ENCODE results near the gene SPPL2C.

SPPL2C gene

DNA sequence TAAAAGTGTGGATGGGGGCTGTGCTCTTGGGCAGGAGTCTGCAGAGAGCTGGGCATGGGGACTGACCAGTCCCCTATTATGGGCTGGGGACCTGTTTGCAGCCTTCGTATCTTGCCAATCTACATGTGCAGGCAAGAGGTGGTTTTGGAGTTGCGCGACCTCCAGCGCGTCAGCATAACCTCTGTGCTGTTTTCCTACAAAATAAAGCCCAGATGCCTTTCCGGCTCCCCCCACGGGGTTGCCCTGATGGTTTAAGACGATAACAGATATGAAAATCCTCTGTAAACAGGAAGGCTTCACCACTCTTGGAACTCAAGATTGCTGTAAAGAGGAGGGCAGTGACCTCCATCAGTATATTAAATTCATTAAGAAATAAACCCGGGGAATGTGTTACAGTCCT, 16.5 kb upstream of the SPPL2C start:
- DNase-seq (ENCODE audit: low read depth in 2 of 2, low spot score in 1 of 2) = no peak

DNA sequence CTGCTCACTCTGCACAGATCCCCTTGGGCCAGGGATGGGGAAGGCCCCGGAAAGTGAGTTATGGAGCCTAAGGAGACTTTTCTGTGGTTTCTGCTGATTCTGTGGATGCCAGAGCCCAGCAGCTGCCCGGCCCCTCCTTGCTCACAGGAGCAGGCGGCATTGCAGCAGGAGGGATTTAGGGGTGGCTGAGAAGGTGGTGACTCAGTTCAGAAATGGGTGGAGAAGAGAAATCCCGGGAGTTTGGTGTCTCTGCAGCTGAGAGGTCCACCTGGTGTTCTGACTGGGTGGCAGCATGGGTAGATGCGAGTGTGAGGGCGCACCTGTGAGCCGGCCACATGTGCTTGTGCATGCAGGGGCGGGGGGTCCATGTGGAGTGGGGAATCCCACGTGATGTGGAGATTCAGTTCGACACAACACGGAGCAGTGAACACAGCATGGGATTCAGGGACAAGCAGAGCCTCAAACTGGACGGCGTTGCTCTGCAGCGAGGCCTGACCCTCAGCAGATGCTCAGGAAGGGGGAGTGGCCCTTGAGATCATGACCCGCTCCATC, 16.0 kb upstream of the SPPL2C start:
- DNase-seq (ENCODE audit: low read depth in 2 of 2, low spot score in 1 of 2) = no peak

DNA sequence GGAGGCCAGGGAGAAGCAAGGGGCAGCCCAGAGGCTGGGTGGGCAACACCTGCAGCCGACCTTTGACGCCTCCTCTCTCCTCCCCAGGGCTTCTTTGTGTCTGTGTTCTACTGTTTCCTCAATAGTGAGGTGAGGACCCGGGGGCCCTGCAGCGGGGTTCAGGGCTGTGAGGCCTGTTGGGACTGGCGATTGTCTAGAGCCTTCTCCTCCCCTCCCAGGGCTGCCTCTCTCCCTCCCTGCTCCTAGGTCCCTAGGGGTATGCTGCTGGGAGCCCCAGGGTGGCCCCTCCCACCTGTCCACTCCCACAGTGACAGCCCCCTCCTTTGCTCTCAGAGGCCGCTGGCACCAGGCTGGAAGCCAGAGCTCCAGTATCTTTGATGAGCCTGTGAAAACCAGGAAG, 10.8 kb upstream of the SPPL2C start:
- DNase-seq (ENCODE audit: low read depth in 2 of 2, low spot score in 1 of 2) = no peak

DNA sequence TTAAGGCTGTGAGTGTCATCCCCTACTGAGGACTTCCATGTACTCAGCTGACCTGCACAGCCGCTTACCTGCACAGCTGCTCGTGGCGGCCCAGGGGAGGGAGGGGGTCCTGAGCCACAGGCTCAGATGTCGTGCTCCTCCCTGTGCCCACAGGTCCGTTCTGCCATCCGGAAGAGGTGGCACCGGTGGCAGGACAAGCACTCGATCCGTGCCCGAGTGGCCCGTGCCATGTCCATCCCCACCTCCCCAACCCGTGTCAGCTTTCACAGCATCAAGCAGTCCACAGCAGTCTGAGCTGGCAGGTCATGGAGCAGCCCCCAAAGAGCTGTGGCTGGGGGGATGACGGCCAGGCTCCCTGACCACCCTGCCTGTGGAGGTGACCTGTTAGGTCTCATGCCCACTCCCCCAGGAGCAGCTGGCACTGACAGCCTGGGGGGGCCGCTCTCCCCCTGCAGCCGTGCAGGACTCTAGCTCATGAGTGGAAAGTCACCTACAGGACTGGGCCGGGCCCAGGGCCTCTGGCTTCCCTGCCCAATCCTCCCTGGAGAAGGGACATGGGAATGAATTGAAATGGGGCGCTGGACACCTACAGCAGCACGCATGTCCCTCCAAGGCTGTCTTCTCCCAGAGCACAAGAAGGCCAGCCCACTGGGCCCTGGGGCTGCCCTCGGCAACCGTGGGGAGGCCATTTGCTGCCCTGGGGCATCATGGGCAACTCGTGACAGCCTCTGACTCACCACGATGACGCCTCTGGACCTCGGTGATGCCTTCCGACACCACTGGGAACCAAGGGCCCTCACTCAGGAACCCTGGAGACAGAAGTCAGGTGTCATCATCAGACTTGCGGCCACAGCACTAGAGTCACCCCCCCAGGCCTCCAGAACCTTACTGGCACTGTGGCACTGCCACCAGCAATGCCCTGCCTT, 9.9 kb upstream of the SPPL2C start:
- no peak for DNase-seq (ENCODE audit: low read depth in 2 of 2, low spot score in 1 of 2)

DNA sequence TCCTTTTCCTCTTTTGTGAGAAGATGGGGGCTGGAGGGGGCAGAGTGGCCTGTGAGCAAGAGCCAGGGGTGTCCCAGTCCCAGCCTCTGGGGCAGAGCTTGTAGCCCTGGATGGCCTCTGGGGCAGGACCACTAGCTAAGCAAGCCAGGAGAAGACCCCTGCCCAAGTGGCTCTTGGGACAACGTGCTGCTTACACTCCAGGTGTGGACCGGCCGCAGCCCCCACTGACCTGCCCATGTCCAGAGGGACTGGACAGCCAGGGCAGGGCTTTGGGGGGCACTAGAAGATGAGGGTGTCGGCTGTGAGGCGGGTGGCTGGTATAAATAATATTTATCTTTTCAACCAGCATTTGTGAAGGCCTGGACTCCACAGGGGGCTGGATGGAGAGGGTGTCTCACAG, 9.2 kb upstream of the SPPL2C start:
- DNase-seq (ENCODE audit: low read depth in 2 of 2, low spot score in 1 of 2) = no peak

DNA sequence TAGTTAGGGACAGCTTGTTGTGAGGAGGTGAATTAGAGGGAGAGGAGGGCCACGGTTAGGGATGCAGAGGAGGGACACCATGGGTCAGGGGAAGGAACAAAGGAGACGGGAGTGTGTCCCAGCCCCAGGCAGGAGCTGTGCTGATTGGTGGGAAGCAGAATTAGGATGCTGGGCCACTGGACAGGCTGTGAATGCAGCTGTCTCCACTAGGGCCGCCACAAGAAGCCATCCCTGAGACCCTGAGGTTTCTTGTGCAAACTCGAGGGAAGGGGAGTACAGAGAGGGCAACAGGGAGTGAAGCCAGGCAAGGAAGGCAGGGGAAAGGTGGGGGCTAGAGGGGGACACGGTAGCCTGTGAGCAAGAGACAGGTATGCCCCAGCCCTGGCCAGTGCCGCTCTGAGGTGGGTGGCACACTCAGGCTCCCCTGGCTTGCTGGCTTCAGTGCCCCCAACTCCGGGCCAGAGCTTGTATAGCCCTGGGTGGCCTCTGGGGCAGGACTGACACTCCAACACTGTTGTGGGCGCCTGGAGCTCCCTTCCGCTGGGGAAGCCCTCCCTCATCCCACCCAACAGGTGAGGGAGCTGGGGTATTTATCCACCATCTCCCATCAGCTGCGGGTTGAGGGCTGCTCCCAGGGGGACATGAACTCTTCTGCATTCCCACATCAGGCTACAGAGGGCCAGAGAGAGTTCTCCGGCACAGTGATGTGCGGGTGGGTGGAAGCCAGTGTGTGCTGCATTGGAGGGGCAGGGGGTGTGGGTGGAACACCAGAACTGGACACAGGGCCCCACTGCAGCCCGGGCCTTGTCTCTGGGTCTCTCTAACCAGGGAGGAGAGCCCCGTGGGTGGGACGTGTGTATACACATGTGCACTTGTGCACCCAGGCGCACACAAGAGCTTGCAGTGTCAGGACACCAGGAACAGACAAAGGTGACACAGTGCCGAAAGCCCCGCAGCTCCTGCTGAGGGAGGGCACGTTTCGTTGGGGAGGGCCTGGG, 8.3 kb upstream of the SPPL2C start:
- no peak for DNase-seq (ENCODE audit: low read depth in 2 of 2, low spot score in 1 of 2)

DNA sequence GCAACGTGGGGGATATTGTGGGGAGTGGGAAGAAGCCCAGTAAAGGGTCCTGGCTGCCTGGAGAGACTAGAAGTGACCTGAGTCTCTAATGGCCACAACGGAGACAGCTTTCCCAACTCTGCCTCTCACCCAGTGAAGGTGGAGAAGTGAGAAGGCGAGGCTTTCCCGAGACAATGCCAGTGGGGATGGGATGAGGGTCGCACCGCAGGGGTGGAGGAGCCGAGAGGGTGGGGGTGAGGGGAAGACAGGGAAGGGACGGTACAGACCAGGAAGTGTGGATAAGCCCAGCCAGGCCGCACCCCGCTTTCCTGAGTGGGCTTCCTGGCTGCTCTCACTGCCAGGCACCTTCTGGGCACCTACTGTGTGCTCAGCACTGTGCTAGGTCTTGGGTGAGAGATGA, 7.5 kb upstream of the SPPL2C start:
- no peak for DNase-seq (ENCODE audit: low read depth in 2 of 2, low spot score in 1 of 2)

DNA sequence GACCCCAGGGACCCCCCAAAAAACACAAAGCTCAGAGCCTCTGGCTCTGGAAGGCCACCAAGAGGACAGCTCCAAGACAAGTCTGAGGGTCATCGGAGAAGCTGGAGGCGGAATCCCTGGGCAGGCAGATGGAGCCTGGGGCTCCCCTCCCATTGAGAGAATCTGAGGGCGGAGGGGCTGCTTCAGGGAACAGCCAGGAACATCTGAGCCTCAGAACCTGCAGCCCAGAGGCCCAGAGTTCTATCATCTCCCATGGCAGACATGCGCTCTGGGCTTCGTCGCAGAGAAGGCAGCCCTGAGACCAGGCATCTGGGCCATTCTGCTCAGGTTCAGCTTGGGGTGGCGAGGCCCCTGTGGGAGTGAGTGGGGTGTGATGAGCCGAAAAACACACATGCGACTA, 7.1 kb upstream of the SPPL2C start:
- DNase-seq (ENCODE audit: low read depth in 2 of 2, low spot score in 1 of 2) = no peak

DNA sequence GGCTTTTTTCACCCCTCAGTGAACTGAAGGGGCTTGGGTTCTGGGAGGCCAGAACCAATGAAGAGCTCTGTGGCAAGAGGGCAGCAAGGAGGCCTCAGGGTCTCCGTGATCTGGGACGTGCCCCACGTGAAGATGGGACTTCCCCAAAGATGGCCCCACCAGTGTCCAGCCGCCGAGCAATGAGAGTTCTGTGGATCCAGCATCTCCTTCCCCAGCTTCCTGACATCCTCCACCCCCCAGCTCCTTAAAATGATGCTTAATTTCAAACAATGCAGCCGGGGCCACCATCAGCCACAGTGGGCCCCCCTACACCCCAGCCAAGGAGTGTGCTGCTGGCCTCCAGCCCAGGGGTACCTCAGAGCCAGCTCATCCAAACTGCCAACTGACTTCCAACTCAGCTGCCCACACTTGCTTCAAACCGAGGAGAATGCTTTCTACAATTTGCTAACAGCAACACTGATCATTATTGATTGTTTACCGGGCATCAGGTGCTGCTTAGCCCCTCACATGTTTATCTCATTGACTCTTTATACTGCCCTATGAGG, 5.9 kb upstream of the SPPL2C start:
- DNase-seq (ENCODE audit: low read depth in 2 of 2, low spot score in 1 of 2) = no peak

DNA sequence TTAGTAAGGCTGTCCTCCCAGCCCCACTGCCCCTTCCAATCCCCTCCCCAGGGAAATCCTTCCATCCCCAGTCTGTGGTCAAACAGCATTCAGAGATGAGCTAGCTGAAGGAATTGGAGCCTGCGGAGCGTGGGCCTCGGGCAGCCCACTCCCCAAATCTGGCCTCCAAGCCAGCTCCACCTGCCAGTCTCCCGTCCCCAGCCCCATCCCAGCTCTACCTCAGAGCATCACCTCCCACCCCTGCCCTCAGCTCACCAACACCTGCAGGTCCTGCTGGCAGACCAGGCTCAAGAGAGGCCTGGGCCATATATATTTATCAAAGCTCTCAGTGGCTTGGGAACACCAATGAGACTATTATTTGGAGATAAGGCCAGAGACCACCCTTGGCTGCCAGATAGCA, 5.2 kb upstream of the SPPL2C start:
- no peak for DNase-seq (ENCODE audit: low read depth in 2 of 2, low spot score in 1 of 2)

DNA sequence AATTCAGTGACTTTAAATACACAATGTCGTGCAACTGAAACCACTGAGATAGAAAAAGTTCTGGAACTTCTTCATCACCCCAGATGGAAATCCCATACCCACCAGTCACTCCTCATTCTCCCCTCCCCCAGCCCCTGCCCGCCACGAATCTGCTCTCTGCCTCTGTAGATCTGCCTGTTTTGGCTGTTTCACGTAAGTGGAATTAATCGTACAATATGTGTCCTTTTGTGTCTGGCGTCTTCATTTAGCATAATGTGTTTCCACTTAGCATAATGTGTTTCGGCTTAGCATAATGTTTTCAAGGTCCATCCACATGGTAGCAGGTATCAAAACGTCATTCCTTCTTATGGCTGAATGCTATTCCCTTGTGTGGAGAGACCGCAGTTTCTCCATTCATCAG, 3.5 kb upstream of the SPPL2C start:
- no peak for DNase-seq (ENCODE audit: low read depth in 2 of 2, low spot score in 1 of 2)

DNA sequence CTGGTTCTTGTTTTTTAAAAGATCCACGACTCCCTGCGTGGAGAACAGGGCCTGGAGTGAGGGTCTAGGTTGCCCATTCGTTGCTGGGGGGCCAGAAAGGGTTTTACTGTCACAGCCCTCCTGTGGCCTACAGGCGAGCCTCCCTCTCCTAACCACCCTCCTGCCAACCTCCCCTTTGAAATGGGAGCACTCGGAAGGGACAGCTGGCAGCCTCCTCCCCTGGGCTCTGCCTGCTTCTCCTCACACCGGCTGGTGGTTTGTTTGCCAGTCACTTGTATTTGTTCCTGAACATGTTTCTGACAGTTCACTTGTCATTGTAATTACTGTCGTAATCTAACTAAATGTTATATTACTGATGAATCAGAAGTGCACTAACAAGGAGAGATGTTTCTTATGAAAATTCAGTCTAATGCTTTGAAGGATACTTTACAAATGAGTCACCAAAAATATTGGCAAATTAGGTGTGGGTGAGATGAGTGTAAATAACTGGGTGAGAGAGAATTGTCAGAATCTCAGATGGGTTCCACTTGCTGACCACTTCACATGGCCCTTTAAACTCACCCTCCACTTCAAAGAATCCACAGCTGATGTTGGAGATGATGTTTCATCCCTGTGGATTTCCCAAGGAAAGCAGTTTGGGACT, 2.7 kb upstream of the SPPL2C start:
- DNase-seq (ENCODE audit: low read depth in 2 of 2, low spot score in 1 of 2) = no peak

DNA sequence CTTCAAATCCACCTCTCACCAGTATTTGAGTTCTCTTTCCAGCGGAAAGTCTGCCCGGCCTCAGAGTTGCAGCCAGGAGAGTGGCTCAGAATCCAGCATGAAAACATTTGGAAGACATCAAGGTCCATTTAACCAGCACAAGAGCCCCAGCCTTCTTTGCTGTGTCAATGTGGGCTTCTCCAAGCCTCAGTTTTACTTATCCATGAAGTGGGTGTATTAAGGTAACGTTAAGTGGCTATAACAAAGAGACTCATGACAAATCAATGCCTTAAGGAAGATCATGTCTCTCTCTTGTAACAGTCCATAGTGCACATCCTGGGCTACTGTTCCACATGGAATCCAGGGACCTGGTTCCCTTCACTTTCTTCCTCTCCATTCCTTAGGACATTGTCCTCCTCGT, 959 bp upstream of the SPPL2C start:
- DNase-seq (ENCODE audit: low read depth in 2 of 2, low spot score in 1 of 2) = no peak

DNA sequence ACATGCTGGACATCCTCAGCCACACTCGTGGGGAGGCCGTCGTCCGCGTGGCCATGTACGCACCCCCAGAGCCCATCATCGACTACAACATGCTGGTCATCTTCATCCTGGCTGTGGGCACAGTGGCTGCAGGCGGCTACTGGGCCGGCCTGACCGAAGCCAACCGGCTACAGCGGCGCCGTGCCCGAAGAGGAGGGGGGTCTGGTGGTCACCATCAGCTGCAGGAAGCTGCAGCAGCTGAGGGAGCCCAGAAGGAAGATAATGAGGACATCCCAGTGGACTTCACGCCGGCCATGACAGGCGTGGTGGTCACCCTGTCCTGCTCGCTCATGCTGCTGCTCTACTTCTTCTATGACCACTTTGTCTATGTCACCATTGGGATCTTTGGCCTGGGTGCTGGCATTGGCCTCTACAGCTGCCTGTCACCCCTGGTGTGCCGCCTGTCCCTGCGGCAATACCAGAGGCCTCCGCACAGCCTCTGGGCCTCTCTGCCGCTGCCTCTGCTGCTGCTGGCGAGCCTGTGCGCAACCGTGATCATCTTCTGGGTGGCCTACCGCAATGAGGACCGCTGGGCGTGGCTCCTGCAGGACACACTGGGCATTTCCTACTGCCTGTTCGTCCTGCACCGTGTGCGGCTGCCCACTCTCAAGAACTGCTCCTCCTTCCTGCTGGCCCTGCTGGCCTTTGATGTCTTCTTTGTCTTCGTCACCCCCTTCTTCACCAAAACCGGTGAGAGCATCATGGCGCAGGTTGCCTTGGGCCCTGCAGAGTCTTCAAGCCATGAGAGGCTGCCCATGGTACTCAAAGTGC, 900 bp downstream of the SPPL2C start:
- no peak for DNase-seq (ENCODE audit: low read depth in 2 of 2, low spot score in 1 of 2)

DNA sequence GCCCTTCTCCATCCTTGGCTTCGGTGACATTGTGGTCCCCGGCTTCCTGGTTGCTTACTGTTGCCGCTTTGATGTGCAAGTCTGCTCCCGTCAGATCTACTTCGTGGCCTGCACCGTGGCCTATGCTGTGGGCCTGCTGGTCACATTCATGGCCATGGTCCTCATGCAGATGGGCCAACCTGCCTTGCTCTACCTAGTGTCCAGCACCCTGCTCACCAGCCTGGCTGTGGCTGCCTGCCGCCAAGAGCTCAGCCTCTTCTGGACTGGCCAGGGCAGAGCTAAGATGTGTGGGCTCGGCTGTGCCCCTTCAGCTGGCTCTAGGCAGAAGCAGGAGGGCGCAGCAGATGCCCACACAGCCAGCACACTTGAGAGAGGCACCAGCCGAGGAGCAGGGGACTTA, 1.5 kb downstream of the SPPL2C start:
- no peak for DNase-seq (ENCODE audit: low read depth in 2 of 2, low spot score in 1 of 2)

DNA sequence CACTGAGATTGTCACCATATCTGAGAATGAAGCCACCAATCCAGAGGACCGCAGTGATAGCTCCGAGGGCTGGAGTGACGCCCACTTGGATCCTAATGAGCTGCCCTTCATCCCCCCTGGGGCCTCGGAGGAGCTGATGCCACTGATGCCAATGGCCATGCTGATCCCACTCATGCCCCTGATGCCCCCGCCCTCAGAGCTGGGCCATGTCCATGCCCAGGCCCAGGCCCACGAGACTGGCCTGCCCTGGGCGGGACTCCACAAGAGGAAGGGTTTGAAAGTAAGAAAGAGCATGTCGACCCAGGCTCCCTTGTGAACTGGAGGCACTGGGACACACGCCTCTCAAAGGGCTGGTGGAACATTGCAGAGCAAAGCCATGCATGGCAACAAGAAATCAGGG, 2.0 kb downstream of the SPPL2C start:
- no peak for DNase-seq (ENCODE audit: low read depth in 2 of 2, low spot score in 1 of 2)

DNA sequence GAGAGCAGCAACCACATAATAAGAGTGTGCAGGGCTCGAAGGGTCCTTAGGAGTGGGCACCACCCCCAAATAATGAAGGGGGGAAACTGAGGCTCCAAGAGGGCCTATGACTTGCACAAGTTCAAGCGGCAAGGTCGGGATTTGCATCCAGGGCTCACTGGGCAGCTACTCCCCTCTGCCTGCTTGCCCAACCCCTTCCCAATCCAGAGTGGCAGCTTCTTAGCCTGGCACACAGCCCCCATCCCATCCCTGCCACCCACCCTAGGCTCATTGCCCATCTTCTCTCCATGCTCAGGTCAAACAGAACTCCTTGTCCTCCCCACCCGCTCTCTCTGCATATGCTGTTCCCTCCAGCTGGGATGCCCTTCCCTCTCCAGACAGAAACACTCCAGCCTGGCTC, 2.4 kb downstream of the SPPL2C start:
- no peak for DNase-seq (ENCODE audit: low read depth in 2 of 2, low spot score in 1 of 2)

DNA sequence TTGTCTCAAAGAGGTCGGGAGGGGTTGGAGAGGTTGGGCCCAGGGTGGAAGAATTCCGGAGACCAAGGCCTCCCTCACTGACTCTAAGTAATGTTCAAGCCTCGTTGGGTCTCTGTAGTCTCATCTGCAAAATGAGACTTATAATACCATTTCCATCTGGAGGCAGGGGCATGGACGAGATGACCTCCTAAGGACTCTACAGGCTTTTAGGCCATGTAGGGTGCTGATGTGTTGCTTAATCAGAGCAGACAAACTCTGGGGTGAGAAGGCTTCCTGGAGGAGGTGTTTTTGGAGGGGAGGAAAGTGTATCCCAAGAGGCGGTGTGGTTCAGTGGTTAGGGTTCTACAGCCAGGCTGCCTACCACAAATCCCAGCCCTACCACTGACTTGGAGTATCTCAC, 3.1 kb downstream of the SPPL2C start:
- no peak for DNase-seq (ENCODE audit: low read depth in 2 of 2, low spot score in 1 of 2)

DNA sequence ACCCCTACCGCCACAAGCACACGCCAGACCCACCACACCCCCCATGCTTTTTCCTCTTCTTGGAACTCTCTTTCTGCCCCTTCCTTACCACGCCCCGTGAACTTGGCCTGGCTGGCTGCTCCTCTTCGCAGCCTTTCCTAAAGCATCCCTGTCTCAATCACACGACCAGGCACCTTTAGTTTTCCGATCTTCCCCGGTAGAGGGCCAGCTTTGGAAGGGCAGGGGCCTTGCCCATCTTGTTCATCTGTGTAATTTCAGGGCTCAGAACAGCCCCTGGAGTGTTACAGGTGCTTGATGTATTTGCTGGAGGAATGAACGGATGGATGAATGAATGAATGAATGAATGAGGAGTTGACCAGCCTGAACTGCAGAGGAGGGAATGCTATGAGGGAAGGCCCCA, 3.7 kb downstream of the SPPL2C start:
- no peak for DNase-seq (ENCODE audit: low read depth in 2 of 2, low spot score in 1 of 2)

DNA sequence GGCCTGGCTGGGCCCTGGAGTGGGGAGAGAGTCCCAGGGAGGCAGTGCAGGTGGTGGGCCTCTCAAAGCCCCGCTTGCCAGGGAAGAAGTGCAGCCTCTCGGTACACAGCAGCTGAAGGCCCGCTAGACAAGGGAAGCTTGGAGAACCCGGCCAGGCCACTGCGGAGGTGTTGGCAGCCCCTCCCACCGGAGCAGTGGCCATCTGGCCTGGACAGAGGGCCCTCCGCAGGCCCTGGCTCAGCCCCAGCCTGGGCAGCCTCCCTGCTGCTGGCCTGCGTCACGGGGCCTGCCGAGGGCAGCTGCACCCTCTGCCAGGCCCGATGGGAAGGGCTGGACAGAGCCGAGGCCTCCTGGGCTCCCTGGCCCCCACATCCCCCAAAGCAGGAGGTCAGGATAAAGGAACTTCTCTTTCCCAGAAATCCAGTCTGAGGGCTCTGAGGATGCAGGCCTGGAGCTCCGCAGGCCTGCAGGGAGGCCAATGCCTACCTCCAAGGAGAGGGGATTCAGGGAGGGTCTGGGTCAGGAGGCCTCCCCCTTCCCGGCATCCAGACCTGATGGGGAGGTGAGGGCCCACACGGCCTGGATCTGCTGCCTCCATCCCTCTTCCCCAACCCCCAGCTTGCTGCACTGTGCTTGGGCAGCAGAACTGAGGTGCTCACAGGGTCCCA, 4.3 kb downstream of the SPPL2C start:
- no peak for DNase-seq (ENCODE audit: low read depth in 2 of 2, low spot score in 1 of 2)

All from stimulated activated CD8-positive, alpha-beta memory T cell treated with anti-CD3 and anti-CD28 coated beads, Interleukin-4, amount 100 ng/mL, for 1 hour (primary cell).